Astrocyte of the cerebellum (primary cell): ENCODE measurements around the gene ZFPM1.

ENCODE experiments used
- DNase-seq: peaks from one replicate; pipeline ENCODE4 v3.0.0-alpha.2; 2011; ENCODE audit warnings: low read depth
- H3K4me3 ChIP-seq: 2 replicates; pipeline ENCODE4 v1.5.1; 2011; ENCODE audit warnings: mild to moderate bottlenecking, low read depth, low read length, moderate library complexity
- in situ Hi-C: cut with HindIII; loops from 2 replicates; pipeline ENCODE4 v1.10.0; 2017; ENCODE audit warnings: low sequenced_read_pairs
- TF ChIP-seq, protein P1 (sequence below): IDR thresholded peaks from 2 replicates; pipeline ENCODE4 v1.5.1; 2012; ENCODE audit warnings: low read length, low read depth, moderate library complexity, mild to moderate bottlenecking; ENCODE audit errors: missing control alignments

Gene ZFPM1

DNA sequence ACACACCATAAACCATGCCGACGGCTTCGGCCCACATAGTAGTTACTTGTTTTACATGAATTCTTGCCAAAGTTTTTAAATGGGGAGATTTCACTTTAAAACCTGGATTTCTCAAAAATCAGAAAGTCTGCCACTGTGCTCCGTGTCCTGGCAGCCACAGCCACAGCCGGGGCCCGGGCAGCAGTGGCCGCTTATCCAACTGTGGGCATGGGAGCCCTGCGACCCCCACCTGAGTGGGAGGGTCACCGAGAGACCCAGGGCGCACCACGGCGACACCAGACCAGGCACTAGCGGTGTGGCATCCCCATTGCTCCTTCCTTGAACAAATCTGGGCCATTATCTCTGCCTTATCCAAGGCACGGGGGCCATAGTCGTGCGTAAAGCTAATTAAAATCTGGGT lies 40.3 kb upstream of the ZFPM1 start:
- H3K4me3 ChIP-seq = no peak overlapping the region
- no peak for DNase-seq
- in situ Hi-C loops = no loop called here
- TF ChIP-seq, protein P1, sequence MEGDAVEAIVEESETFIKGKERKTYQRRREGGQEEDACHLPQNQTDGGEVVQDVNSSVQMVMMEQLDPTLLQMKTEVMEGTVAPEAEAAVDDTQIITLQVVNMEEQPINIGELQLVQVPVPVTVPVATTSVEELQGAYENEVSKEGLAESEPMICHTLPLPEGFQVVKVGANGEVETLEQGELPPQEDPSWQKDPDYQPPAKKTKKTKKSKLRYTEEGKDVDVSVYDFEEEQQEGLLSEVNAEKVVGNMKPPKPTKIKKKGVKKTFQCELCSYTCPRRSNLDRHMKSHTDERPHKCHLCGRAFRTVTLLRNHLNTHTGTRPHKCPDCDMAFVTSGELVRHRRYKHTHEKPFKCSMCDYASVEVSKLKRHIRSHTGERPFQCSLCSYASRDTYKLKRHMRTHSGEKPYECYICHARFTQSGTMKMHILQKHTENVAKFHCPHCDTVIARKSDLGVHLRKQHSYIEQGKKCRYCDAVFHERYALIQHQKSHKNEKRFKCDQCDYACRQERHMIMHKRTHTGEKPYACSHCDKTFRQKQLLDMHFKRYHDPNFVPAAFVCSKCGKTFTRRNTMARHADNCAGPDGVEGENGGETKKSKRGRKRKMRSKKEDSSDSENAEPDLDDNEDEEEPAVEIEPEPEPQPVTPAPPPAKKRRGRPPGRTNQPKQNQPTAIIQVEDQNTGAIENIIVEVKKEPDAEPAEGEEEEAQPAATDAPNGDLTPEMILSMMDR = no peak

DNA sequence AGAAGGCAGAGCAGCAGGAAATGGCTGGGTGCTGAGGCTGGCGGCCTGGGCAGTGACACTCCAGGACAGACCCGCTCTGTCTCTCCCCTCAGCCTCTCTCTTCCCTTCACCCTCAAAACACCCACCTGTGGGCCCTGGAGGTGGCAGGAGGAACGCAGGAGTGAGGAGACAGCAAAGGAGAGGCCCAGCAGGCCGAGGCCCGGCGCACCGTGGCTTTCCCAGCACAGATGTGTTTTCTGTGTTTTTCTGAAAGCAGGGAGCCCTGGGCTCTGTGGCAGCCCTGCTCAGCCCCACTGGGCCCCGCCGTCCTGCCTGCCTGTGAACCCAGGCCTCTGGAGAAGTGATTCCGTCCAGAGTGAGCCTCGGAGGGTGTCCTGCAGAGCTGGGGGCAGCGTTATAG lies 39.8 kb upstream of the ZFPM1 start:
- TF ChIP-seq, protein P1 = no peak
- no peak overlapping the region for H3K4me3 ChIP-seq
- no peak for DNase-seq
- in situ Hi-C loops = no loop called here

DNA sequence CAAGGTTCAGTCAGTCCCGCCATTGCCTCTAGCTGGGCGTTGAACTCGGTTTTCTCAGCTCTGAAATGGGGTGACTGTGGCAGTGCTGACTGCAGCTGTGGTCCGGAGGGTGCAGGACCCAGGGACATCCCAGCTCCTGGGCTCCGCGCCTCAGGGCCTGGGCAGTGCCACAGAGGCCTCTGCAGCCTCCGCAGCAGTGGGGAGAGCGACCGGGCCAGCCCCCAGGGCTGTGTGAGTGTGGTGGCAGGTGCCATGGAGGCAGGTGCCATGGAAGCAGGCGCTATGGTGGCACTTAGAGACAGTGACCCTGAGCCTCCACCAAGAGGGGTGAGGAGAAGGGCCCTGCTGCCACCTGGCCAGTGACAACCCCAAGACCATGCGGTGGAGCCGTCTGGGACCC lies 39.4 kb upstream of the ZFPM1 start:
- H3K4me3 ChIP-seq = no peak overlapping the region
- TF ChIP-seq, protein P1 = no peak
- DNase-seq = no peak
- in situ Hi-C loops = no loop called here

DNA sequence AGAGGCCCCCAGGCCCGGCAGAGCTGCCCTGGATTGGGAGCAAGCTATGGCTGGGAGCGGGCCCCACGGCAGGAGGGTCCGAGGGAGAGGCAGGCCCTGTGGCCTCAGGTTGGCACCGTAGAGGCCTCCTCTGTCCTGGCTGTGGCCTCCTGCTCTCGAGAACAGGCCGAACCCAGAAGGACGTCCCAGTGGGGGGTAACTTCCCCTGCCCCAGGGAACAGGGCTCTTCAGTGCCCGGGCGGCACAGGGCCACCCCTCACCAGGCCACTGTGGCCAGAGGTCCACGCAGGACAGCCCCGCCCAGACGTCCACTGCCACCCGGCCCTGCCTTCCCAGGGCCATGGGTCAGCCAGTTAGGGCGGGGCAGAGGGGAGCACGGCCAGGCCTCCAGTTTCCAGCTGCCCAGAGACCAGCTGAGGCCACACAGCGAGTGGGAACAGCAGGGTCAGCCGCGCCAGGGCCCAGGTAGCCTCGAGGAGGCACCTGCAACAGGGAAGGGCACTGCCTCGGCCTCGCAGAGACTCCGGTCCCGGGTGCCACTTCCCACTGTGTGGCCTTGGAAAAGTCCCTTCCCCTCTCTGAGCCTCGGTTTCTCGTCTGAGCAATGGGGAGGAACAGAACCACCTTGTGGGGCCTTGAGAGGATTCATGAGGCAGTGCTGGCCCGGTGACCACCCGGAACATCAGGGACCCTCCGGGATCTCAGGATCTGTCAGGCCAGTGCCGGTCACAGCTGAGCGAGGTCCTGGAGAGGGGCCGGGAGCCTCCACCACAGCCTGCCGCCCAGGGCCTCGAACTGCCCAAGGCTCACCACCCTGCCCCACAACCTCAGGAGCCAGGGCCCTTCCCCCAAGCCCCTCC lies 38.3 kb upstream of the ZFPM1 start:
- TF ChIP-seq, protein P1 = no peak
- H3K4me3 ChIP-seq = no peak overlapping the region
- in situ Hi-C loops = no loop called here
- no peak for DNase-seq

DNA sequence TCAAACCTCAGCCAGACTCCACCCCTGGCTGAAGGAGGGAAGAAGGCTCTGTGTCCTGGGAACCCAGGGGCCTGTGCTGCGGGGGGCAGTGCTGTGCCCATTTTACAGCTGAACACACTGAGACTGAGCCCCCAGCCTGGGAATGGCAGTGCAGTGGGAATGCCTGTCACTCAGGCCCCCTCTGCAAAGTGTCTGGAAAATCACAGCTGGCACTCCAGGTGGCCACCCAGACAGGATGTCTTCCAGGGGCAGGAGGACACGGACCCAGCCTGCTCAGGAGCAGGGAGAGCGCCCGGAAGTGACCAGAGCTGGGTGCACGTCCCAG lies 37.7 kb upstream of the ZFPM1 start:
- no peak overlapping the region for H3K4me3 ChIP-seq
- no peak for DNase-seq
- in situ Hi-C loops = no loop called here
- TF ChIP-seq, protein P1 = no peak

DNA sequence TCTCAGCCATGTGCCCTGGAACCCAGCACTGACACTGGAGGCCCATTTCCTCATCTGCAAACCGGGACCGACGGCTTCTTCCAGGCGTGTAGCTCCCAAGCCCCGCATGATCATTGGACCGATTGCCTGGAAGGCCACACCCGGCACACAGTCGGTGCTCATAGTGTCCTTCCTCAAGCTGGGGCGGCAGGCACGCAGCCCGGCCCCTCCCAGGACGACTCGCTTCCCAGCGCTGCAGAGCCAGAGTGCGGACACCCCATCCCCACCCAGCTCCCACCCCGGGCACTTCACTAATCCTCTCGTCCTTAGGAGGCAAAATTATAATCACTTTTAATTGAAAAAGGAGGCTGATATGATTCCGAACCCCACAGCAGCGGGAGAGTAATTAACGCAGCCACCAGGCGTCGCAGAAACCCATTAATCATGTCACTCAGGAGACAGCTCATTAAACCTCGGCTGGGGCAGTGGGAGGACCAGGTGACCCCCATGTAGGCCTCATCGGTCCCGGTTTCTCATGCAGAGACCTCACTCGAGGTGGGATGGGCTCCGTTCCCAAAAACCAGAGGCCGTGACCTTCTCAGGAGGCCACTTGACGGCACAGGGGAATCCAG lies 37.3 kb upstream of the ZFPM1 start:
- no peak overlapping the region for H3K4me3 ChIP-seq
- TF ChIP-seq, protein P1 = no peak
- in situ Hi-C loops = no loop called here
- no peak for DNase-seq
